AG09309 (cell line): Measurements from ENCODE around the gene ACO2.

Source experiments
- DNase-seq: peaks from one replicate; pipeline ENCODE4 v3.0.0-alpha.2; 2010; ENCODE audit warnings: low read depth
- H3K4me3 ChIP-seq: 2 replicates; pipeline ENCODE4 v1.5.1; 2011; ENCODE audit warnings: mild to moderate bottlenecking, low read depth, low read length, moderate library complexity; ENCODE audit not compliant: control insufficient read depth
- TF ChIP-seq, protein P1 (sequence below): IDR thresholded peaks from 2 replicates; pipeline ENCODE4 v1.5.1; 2011; ENCODE audit warnings: mild to moderate bottlenecking, low read depth, low read length, inconsistent platforms; ENCODE audit not compliant: insufficient read depth, control insufficient read depth; ENCODE audit errors: missing control alignments

The ACO2 gene

DNA sequence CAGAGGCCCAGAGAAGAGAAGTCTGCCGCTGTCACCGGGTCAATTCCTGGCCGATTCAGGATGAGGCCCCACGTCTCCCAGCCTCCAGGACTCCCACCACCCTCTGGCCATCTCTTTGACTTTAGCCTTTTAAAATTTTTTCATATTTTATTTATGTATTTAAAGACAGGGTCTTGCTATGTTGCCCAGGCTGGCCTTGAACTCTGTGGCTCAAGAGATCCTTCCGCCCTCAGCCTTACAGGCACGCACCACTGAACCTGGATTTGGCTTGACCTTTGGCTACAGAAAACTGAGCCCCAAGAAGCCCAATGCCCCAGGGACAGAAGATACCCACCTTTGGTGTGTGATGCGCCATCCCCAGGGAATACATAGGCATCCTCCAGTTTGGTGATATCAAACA, 71.4 kb downstream of the ACO2 start:
- H3K4me3 ChIP-seq, result no peak overlapping the region
- TF ChIP-seq, protein P1, sequence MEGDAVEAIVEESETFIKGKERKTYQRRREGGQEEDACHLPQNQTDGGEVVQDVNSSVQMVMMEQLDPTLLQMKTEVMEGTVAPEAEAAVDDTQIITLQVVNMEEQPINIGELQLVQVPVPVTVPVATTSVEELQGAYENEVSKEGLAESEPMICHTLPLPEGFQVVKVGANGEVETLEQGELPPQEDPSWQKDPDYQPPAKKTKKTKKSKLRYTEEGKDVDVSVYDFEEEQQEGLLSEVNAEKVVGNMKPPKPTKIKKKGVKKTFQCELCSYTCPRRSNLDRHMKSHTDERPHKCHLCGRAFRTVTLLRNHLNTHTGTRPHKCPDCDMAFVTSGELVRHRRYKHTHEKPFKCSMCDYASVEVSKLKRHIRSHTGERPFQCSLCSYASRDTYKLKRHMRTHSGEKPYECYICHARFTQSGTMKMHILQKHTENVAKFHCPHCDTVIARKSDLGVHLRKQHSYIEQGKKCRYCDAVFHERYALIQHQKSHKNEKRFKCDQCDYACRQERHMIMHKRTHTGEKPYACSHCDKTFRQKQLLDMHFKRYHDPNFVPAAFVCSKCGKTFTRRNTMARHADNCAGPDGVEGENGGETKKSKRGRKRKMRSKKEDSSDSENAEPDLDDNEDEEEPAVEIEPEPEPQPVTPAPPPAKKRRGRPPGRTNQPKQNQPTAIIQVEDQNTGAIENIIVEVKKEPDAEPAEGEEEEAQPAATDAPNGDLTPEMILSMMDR, result no peak
- DNase-seq, result no peak

DNA sequence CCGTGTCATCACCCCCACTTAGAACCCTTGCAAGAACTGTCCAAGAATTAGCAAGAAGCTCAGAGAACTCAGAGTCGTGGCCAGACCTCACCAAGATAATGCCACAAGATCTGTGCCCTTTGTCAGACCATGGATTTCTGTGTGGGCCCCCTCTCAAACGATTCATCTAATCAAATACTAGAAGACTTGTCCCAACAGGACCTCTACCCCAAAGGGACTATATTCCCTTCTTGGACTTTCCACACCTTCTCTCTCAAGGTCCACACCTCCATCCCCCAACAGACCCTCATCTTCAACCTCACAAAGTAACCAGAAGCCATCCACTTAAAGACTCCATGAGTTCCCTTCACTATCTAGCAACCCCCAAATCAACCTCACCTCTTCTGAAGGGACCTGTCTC, 72.6 kb downstream of the ACO2 start:
- TF ChIP-seq, protein P1, result no peak
- no peak overlapping the region for H3K4me3 ChIP-seq
- DNase-seq, result no peak

DNA sequence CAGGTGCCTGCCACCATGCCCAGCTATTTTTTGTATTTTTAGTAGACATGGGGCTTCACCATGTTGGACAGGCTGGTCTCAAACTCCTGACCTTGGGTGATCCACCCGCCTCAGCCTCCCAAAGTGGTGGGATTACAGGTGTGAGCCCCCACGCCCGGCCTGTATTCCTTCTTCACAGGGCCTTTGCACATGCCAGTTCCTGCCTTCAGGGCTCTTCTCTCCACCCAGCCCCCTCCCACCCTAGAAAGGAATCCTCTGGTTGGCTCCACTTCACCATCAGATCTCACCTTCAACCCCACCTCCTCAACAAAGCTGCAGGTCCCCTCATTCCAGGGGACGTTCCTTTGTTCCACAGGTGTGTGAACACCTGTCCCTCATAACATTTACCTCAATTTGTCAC, 73.3 kb downstream of the ACO2 start:
- TF ChIP-seq, protein P1, result no peak
- no peak for DNase-seq
- H3K4me3 ChIP-seq, result no peak overlapping the region

DNA sequence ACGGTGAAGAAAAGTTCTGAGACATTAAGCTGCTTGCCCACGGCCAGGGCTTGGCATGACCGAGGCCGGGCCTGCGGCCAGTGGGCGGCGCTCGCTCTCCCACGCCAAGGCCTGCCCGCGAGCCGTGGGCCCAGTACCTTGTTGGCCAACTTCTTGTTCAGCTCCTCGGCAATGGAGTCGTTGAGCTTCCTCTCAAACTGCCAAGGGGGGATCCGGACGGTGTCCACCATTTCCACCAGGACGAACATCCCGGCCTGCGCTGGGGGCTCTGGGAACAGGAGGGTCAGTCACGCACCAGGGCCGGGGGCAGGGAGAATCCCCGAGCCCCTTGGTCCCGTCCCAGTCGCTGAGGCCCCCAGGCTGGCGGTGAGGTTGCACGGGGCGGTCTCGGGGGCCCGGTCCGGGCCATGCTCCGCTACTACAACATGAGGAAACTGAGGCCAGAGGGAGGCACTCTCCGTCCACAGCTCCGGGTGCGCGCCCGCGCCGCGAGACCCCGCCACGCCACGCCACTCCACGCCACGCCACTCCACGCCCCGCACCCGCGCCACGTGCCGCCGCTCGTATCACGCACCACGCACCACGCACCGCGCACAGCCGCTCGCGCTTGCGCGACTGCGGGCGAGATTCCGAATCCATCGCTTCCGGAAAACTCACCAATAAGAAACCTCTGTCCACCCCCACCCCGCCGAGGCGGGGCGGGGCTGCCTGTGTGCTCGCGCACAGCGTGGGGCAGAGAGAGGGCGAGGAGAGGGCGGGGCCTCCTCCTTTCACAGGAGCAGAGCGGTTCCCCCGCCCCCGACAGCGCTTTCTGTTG, 75.1 kb downstream of the ACO2 start, which contains the start of gene POLR3H:
Gene POLR3H (minus strand): TSS at position 617 of the 817 bp plus-strand sequence. CDS start 369 bp downstream, at position 248.
- H3K4me3 ChIP-seq, result peak within 1 kb of the TSS; percentile 75
- TF ChIP-seq, protein P1, result peak; percentile 56
- DNase-seq, result peak; percentile 84

DNA sequence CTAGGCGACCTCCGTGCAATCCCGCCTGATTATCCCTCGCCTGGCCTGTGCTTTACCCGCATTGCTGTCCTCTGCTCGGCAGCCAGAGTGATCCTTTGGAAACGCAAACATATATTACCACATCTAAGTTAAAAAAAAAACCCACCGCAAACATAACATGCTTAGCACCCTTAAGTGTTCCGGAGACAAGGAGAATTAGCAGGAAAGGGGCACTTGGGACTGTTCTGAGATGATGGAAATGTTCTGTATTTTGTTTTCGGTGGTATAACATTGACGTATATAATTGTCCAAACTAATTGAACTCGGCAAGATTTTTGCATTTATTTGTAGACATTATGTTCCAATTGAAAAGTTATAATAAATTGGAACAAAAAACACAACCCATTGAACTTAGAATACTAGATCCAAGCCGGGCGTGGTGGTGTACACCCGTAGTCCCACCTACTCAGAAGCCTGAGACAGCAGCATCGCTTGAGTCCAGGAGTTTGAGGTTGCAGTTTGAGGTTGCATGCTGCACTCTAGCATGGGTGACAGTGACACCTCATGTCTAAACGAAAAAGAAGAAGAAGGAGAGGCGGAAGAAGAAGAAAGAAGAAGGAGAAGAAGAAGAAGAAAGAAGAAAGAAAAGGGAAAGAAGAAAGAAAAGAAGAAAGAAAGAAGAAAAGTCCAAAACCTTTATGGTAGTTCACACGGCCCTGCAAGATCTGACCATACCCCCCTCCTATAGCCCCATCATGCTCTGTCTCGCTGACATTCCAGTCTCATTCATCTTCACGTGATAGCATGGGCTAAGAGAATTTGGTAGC, 76.0 kb downstream of the ACO2 start:
- DNase-seq, result no peak
- H3K4me3 ChIP-seq, result peak overlapping the region; percentile 75
- TF ChIP-seq, protein P1, result no peak

DNA sequence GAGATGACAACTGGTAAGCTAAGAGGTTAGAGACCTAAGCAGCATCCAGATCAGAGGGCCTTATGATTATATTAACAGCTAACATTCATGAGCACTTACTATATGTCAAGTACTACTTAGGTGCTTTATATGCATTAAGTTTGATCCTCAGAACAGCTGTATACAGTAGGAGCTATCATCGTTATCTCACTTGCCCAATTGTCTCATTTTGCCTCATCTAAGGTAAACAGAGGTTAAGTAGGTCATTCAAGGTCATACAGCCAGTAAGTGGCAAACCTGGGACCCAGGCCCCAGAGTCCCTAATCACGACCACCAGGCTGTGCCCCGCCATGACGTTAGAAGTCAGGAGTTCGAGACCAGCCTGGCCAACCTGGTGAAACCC, 79.9 kb downstream of the ACO2 start:
- TF ChIP-seq, protein P1, result no peak
- no peak for DNase-seq
- H3K4me3 ChIP-seq, result no peak overlapping the region
